GM19463 (cell line): ENCODE results near the gene RRP12.
A peak's percentile ranks its signal among the peaks of the same experiment; 100 is the strongest.
"Not testable (repeated sequence)": the region's sequence is repeated elsewhere in the genome, so short reads cannot be mapped to it uniquely, and the experiment has no call there.

Source experiments
- ATAC-seq: cut with Tn5 transposase; IDR thresholded peaks from one replicate; pipeline ENCODE4 v1.9.1; 2021; ENCODE audit warnings: mild to moderate bottlenecking, moderate library complexity; ENCODE audit not compliant: unreplicated experiment

The RRP12 gene

DNA sequence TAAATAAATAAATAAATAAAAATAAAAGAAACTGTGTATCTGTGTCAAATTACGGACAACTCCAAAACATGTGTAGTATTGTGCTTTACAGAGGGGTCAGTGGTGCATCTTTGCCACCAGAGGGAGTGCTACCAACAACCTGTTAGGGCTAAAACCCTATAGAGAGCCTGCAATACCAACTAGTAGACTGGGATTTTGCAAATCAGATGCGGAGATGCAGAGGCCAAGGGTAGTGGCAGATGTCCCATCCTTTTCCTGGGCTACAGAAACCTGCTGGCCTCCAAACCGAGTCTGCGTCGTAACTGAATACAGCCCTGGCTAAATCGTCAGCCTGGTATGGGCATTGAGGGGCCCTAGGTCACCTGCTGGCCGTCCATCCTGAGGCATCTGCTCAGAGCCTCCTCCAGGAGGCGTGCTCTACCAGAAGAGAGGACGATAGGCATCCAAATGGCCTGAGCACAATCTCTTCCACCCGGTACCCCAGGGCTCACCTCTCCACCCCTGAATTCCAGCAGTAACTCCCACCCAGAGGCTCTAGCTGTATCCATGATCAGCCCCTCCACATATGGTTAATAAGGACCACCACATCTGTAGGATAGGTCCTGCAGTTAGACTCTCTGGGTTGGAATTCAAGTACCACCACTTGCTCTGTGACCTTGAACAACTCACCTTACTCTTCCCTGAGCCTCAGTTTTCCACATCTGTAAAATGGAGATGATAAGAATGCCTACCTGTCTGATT lies 6.2 kb upstream of the RRP12 start:
- ATAC-seq = peak; percentile 95

- ATAC-seq = not testable (repeated sequence)
Observed at GRCh38 chr10:97406483-97406882, 5.3 kb upstream of the RRP12 start.

DNA sequence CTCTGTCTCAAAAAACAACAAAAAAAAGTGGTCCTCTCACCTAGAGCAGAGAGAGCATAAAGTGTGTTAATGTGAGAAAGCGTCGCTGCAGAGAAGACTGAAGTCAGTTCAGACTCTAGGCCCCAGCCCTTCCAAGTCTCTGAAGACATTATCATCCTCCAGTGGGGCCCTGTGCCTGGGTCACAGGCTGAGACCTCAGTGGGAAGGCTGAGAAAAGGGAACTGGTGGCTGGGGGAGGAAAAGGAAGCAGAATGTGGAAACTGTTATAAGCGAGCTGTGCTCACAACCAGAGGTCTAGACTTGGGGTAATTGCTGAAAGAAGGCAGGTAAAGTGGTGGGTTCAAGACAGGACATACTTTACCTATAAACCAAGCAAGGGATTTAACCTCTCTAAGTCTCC lies 4.9 kb upstream of the RRP12 start:
- no peak for ATAC-seq

DNA sequence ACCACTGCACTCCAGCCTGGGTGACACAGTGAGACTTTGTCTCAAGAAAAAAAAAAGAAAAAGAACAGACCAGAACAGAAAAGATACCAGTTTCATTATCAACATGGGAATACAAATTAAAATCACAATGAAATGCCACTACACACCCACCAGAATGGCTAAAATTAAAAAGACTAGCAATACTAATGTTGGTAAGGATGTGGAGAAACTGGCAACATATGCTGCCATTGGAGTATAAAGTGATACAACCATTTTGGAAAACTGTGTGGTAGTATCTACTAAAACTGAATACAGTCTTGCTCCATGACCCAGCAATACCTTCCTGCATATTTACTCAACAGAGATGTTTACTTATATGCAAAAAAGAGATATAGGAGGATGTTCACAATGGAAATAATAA lies 2.9 kb upstream of the RRP12 start:
- no peak for ATAC-seq

GRCh38 chr10:97401455-97401919 lies 347 bp upstream of the RRP12 start:
- ATAC-seq = no peak

DNA sequence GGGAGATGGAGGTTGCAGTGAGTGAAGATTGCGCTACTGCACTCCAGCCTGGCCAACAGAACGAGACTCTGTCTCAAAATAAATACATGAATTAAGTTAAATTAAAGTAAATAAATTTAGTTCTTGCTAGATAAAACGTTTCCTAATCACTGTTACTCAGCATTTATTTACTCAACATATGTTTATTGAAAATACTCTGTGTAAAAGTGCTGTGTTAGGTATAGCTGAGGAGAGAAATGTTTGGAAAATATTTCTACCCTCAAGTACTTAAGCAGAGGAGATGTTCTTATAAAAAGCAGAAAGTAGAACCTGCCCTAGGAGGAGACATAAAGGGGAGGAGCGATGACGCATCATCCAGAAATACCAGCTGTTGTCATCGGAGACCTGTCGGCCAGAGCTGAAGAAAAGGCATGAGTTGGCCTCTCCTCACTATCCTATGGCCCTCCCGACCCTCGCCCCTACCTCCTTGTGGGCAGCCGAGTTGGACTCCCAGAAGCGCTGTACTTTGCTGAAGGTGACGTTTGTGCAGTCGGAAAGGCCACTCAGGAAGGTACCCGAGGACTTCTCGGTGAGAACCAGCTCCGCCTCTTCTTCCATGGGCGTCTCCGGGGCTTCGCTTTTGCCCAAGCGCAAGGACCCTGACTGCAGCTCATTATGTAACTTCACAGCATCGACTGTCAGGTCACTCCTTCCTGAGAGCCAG lies 1.1 kb downstream of the RRP12 start:
- ATAC-seq = no peak

DNA sequence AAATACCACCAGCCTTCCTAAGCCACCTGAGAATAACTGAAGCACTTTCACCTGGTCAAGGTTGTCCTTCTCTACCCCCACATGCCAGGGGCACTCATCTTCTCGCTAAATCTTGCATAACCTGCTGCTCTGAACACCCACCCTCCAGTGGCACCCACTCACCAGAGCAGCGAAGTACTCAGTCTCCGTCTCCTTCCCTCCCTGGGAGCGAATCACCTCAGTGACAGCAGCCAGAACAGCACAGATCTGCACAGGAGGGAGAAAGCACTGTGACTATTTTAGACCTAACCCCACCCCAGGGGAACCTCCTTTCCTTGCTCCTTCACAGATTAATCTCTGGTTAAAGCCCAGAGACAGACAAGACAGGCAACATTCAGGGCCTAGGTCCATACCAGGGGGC lies 5.1 kb downstream of the RRP12 start:
- ATAC-seq = no peak

DNA sequence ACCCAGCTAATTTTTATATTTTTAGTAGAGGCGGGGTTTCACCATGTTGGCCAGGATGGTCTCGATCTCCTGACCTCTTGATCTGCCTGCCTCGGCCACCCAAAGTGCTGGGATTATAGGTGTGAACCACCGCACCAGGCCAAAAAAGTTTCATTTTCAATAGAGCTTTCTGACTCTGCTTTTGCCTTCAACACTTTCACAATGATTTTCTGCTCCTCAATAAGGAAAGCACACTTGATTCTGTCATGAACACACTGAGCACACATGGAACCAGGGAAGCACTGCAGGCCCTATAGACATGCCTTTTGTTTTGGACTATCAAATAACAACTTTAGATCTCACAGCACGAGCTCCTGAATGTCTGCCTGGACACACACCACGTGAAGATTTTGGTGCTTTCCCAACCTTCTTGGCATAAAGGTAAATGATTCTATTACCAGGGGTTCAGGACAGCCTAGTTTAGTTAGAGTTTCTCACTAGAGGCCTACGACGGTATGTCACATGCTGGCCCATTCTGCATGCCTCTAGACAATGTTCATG lies 8.0 kb downstream of the RRP12 start:
- ATAC-seq = no peak

DNA sequence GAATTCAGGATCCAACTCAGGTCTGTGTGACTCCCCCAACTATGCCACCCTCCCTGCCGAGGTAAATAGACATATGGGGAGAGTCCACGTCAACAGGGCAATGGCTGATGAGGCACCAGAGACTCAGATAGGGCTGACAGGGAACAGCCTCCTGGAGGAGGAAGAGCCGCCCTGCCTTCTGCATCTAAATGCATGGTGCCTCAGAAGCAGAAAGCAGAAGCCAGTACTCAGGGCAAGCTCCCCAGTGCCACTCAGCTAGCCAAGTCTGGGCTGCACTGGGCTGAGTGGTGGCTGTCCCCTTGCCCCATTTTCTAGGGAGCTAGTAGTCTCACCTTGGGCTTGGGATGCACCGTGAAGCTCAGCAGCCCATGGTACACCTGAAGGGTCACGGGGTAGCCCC lies 11.0 kb downstream of the RRP12 start:
- no peak for ATAC-seq

DNA sequence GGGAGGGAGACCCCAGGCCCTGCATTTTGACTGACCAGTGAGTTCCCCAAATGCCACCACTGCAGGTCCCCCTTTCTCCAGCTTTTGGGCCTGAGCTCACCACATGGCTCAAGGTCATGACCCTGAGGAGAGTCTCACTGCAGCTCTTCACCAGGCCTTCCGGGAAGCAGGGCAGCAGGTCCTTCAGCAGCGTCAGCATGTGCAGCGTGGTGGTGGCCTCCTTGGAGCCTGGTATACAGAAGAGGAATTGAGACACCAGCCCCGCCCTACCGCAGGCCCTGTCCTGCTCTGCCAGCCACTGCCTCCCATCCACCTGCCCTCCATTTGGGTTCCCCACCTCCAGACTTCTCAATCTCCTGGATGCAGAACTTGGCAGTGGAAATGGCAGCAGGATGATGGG lies 13.0 kb downstream of the RRP12 start:
- no peak for ATAC-seq

DNA sequence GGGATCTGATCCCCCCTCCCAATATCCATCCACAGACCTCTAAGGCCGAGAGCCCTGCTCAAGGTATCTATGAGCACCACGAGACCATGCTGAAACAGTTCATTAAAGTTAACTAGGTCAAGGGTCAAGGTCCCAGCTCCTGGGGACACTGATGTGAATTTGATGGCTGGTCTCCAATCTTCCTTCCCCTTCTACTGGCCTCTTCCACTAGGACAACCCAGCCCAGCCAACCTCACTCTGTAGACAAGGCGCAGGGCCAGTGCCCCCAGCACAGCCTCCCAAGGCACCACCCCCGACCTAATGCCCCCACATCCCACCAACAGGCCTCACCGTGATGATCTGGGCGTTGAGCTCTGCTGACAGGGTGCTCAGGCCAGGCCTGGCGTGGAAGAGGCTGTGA lies 15.6 kb downstream of the RRP12 start:
- ATAC-seq = no peak

GRCh38 chr10:97384641-97385040 lies 16.5 kb downstream of the RRP12 start:
- ATAC-seq = no peak

DNA sequence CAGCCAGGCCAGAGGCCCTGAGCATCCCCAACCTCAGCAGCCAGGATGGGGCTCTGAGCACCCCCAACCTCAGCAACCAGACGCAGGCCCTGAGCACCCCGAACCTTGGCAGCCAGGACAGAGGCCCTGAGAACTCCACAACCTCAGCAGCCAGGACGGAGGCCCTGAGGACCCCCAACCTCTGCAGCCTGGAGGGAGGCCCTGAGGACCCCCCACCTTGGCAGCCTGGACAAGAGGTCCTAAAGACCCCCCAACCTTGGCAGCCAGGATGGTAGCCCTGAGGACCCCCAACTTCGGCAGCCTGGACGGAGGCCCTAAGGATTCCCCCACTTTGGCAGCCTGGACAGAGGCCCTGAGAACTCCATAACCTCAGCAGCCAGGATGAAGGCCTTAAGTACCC lies 17.0 kb downstream of the RRP12 start:
- no peak for ATAC-seq

DNA sequence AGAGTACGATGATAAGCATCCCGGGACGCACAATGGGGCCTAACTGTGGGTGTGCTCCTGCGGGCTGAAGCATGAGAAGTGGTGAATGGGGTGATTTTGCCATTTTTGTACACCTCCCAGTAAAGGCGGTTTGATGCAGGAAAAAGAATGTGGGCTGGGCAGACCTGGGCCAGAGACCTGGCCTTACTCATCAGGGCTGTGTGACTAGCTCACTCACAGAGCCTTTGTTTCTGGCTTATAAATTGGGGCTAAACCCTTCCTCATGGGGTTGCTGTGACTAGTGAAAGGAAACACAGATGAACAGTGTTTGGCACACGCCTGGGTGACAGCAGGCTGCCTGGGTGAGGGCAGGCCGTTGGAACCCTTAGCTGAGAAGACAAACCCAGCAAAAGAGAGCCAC lies 18.0 kb downstream of the RRP12 start:
- no peak for ATAC-seq

DNA sequence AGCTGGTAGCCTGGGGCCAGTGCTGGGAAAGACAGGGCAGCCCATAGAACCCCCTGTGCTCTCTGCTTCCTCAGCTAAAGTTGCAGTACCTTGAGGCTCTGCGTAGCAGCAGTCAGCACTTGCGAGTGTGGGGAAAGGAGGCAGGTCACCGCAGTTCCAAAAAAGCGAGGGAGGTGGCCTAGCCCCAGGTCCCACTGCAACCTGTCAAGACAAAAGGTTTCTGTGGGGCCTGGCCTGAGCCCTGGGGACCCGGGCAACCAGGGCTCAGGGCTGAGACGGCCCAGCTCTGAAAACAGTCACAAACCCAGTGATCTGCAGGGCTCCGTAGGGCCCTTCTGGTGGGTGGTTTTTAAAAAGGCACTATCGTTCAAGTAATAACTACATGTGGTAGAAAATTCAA lies 19.5 kb downstream of the RRP12 start:
- ATAC-seq = no peak

- no peak for ATAC-seq
Observed at GRCh38 chr10:97380516-97380915, 20.6 kb downstream of the RRP12 start.

DNA sequence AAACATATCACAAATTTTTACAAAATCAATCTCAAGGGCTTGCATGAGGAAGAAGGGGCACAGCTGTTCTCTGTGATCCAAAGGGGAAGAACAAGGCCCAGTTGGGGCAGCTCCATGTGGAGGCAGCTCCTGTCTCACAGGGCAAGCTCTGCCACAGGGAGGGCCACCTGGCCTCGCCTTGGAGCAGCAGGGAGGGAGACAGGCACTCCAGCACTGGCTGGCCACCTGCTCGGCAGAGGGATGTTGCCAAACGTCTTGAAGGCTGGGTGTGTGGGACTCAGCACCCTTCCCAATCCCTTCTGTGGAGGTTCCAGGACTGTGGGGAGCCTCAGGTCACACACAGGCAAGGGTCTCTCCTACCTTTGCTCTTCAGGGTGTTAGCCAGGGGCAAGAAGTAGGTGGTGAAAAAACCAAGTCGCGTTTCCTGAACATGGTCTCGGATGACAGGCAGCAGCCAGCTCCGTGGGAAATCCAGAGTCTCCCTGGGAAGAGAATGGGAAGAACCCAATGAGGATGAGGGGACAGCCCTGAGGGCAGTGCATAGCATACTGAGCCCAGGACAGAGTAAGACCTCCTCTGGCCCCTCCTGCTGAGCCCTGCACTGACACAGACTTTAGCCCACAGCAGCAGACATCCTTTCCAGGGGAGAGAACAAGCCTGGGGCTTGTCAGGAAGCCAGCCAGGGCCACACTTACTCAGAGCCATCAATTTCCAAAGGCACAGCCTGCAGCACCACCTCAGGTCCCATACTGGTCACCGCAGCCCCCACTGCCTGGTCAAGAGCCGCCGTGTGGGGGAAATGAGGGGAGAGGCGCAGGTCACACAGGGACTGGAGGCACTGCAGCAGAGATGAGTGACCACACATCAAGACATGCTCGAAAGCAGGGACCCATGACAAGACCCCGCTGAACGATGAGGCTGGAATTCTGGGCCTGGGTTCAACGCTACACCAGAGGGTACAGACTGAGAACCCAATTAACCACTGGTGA lies 21.9 kb downstream of the RRP12 start:
- no peak for ATAC-seq

DNA sequence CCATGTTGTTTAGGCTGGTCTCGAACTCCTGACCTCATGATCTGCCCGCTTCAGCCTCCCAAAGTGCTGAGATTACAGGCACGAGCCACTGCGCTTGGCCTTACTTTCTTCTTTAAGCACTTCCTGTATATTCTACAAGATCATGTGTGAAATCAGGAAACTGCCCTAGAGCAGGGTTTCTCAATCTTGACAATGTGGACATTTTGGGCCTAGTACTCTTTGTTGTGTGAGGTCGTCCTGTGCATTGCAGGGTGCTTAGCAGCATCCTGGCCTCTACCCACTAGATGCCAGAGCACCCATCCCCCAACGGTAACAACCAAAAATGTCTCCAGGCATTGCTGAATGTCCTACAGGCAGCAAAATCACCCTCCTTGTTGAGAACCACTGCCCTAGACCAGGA lies 24.7 kb downstream of the RRP12 start:
- no peak for ATAC-seq

GRCh38 chr10:97373456-97373855 lies 27.7 kb downstream of the RRP12 start:
- no peak for ATAC-seq

- ATAC-seq = no peak
Observed at GRCh38 chr10:97372233-97372875, 28.8 kb downstream of the RRP12 start.

GRCh38 chr10:97371696-97372095 lies 29.4 kb downstream of the RRP12 start:
- ATAC-seq = no peak
